ENCODE measurements around the gene MEF2B. TPM values are rescaled to one million over a fixed set of nuclear protein-coding genes. Genes with fewer than 3 reads are reported as not detected.

Gene MEF2B
- total and polyA plus RNA-seq, 2 donors (not counting 1 experiment from before 2014, with no cell fraction given): 0.33 to 0.35 TPM

DNA sequence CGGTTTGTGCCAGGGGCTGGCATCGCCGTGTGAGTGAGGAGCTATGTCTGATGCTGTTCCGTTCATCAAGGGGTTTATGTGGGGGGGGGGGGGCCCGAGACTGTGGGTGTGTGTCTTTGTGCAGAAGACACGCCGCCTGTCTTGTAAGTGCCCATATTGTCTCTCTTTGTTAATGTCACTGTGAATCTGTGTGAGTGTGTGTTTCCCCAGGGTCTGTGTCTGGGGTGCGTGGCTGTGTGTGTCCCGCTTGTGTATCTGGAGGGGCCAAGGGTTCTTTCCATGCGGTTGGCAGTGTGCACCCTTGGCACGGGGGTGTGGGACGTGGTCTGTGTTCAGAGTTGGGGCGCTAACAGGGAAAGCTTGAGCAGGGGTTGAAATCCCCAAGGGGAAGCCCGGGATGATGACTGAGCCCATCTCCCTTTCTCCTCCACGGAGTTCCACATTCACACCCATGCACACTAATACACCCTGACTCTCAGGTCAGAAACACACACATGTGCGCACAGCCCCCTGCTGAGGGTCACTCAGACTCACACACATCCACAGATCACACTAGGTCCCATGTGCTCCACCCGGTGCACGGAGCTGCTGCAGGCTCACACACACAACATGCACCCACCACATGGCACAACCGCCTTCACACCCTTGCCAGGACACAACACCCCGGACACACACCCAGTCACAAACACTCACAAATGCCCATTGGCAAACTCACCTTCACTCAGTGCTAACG lies 43.5 kb upstream of the MEF2B start:
- no peaks in the 10 kb centered on the region for H3K4me1 ChIP-seq (ENCODE audit: control insufficient read depth, extremely low read depth, insufficient read depth, low read length)
- no peaks in the 10 kb centered on the region for H3K36me3 ChIP-seq (ENCODE audit: control insufficient read depth, insufficient read depth, low read length)
- H3K9me3 ChIP-seq (ENCODE audit: control insufficient read depth, insufficient read depth, low read depth, low read length): no peaks in the 10 kb centered on the region
- H3K79me2 ChIP-seq (ENCODE audit: control insufficient read depth, insufficient read depth, low read length): no peaks in the 10 kb centered on the region
- H4K20me1 ChIP-seq (ENCODE audit: control insufficient read depth, extremely low read depth, insufficient read depth, low read length): no peaks in the 10 kb centered on the region
- H2AFZ ChIP-seq (ENCODE audit: low read length): no peak overlapping the region
- H3K4me3 ChIP-seq (replicated peaks in 1 of 4; ENCODE audit: control extremely low read depth in 1 of 4, insufficient read depth in 1 of 4, low read depth in 3 of 4, low read length in 4 of 4): no peak overlapping the region
- DNase-seq (ENCODE audit: low read depth in 2 of 2): no peak
- TF ChIP-seq CTCF (conservative IDR thresholded peaks at IDR 0.05 in 1 of 2, IDR thresholded peaks at IDR 0.05 in 1 of 2; ENCODE audit: low read depth in 1 of 2, low read length in 2 of 2) (no peak), EZH2 (IDR thresholded peaks at IDR 0.05; ENCODE audit: low read length, missing control alignments) (no peak)
- no peak overlapping the region for H3K27ac ChIP-seq (ENCODE audit: insufficient read depth, low read length)
- peaks cover 18% of the 10 kb centered on the region for H3K27me3 ChIP-seq (ENCODE audit: control insufficient read depth, insufficient read depth, low read length)
- H3K4me2 ChIP-seq (ENCODE audit: extremely low read depth, insufficient read depth, low read length): no peak overlapping the region
- H3K9ac ChIP-seq (ENCODE audit: insufficient read depth, low read length): no peak overlapping the region

- Histone ChIP-seq H3K9me3 (ENCODE audit: control insufficient read depth, insufficient read depth, low read depth, low read length) (no peaks in the 10 kb centered on the region), H2AFZ (ENCODE audit: low read length) (no peak overlapping the region), H3K9ac (ENCODE audit: insufficient read depth, low read length) (no peak overlapping the region), H3K27me3 (ENCODE audit: control insufficient read depth, insufficient read depth, low read length) (peaks cover 18% of the 10 kb centered on the region), H3K4me2 (ENCODE audit: extremely low read depth, insufficient read depth, low read length) (no peak overlapping the region), H3K36me3 (ENCODE audit: control insufficient read depth, insufficient read depth, low read length) (no peaks in the 10 kb centered on the region), H3K27ac (ENCODE audit: insufficient read depth, low read length) (no peak overlapping the region), H3K4me3 (replicated peaks in 1 of 4; ENCODE audit: control extremely low read depth in 1 of 4, insufficient read depth in 1 of 4, low read depth in 3 of 4, low read length in 4 of 4) (no peak overlapping the region), H3K79me2 (ENCODE audit: control insufficient read depth, insufficient read depth, low read length) (no peaks in the 10 kb centered on the region), H3K4me1 (ENCODE audit: control insufficient read depth, extremely low read depth, insufficient read depth, low read length) (no peaks in the 10 kb centered on the region), H4K20me1 (ENCODE audit: control insufficient read depth, extremely low read depth, insufficient read depth, low read length) (no peaks in the 10 kb centered on the region)
- no peak for TF ChIP-seq CTCF (conservative IDR thresholded peaks at IDR 0.05 in 1 of 2, IDR thresholded peaks at IDR 0.05 in 1 of 2; ENCODE audit: low read depth in 1 of 2, low read length in 2 of 2)
- peak; percentile 32 for TF ChIP-seq EZH2 (IDR thresholded peaks at IDR 0.05; ENCODE audit: low read length, missing control alignments)
- DNase-seq (ENCODE audit: low read depth in 2 of 2): no peak
Observed at GRCh38 chr19:19212916-19213315, 42.9 kb upstream of the MEF2B start.

GRCh38 chr19:19211499-19212420 lies 41.7 kb upstream of the MEF2B start, which contains the start of gene NCAN:
NCAN (plus strand) TSS chr19:19211958; CDS start chr19:19216954, 4,996 bp downstream.
- H3K9ac ChIP-seq (ENCODE audit: insufficient read depth, low read length): no peak within 1 kb of the TSS
- no peaks in the 10 kb centered on the region for H3K36me3 ChIP-seq (ENCODE audit: control insufficient read depth, insufficient read depth, low read length)
- no peak within 1 kb of the TSS for H2AFZ ChIP-seq (ENCODE audit: low read length)
- DNase-seq (ENCODE audit: low read depth in 2 of 2): no peak
- no peak for TF ChIP-seq CTCF (conservative IDR thresholded peaks at IDR 0.05 in 1 of 2, IDR thresholded peaks at IDR 0.05 in 1 of 2; ENCODE audit: low read depth in 1 of 2, low read length in 2 of 2)
- TF ChIP-seq EZH2 (IDR thresholded peaks at IDR 0.05; ENCODE audit: low read length, missing control alignments): no peak
- H3K27ac ChIP-seq (ENCODE audit: insufficient read depth, low read length): no peak within 1 kb of the TSS
- peaks cover 18% of the 10 kb centered on the region for H3K27me3 ChIP-seq (ENCODE audit: control insufficient read depth, insufficient read depth, low read length)
- no peak within 1 kb of the TSS for H3K4me2 ChIP-seq (ENCODE audit: extremely low read depth, insufficient read depth, low read length)
- no peak within 1 kb of the TSS for H3K4me3 ChIP-seq (replicated peaks in 1 of 4; ENCODE audit: control extremely low read depth in 1 of 4, insufficient read depth in 1 of 4, low read depth in 3 of 4, low read length in 4 of 4)
- H4K20me1 ChIP-seq (ENCODE audit: control insufficient read depth, extremely low read depth, insufficient read depth, low read length): no peaks in the 10 kb centered on the region
- no peaks in the 10 kb centered on the region for H3K9me3 ChIP-seq (ENCODE audit: control insufficient read depth, insufficient read depth, low read depth, low read length)
- H3K79me2 ChIP-seq (ENCODE audit: control insufficient read depth, insufficient read depth, low read length): no peaks in the 10 kb centered on the region
- H3K4me1 ChIP-seq (ENCODE audit: control insufficient read depth, extremely low read depth, insufficient read depth, low read length): no peaks in the 10 kb centered on the region
